OCI-LY7 (cell line): Measurements from ENCODE around the gene IQSEC1. TPM values are rescaled to one million over a fixed set of nuclear protein-coding genes. Genes with fewer than 3 reads are reported as not detected.

Experiments used
- BruUV-seq: library from RNA; stranded (reverse); fragments of 400-500 nt; replicated peaks from 2 replicates; lab custom pipeline; 2021; lab: Mats Ljungman, UMichigan
- CTCF ChIA-PET: fragments of 300-600 bp; sonication (Branson Sonifier 250); formaldehyde crosslinking; loops from one replicate; lab custom pipeline; 2022; ENCODE audit warnings: antibody characterized with exemption; ENCODE audit not compliant: unreplicated experiment; lab: Charles Lee
- POLR2A ChIA-PET: fragments of 300-600 bp; sonication (Branson Sonifier 250); formaldehyde crosslinking; loops from one replicate; lab custom pipeline; 2022; ENCODE audit warnings: antibody characterized with exemption; lab: Charles Lee
- DNase-seq: peaks from one replicate; pipeline ENCODE4 v3.0.0-alpha.2; 2015; ENCODE audit warnings: low spot score
- H2AFZ ChIP-seq: fragments of 200-600 bp; sonication (generic), shearing (Covaris generic); 2 replicates; pipeline ENCODE4 v1.6.1; 2014; ENCODE audit warnings: mild to moderate bottlenecking, antibody characterized with exemption, low read length, moderate library complexity
- H3K27ac ChIP-seq: fragments of 200-600 bp; sonication (generic); 2 replicates; pipeline ENCODE4 v1.5.1; 2014; ENCODE audit warnings: mixed run types, low read depth, mild to moderate bottlenecking, moderate library complexity, low read length, inconsistent platforms; ENCODE audit not compliant: poor library complexity, severe bottlenecking
- H3K36me3 ChIP-seq: fragments of 200-600 bp; sonication (generic); 2 replicates; pipeline ENCODE4 v1.6.1; 2014; ENCODE audit warnings: mild to moderate bottlenecking, antibody characterized with exemption, low read length, moderate library complexity, mixed read lengths; ENCODE audit not compliant: insufficient read depth
- H3K4me1 ChIP-seq: fragments of 200-600 bp; sonication (generic); 2 replicates; pipeline ENCODE4 v1.5.1; 2014; ENCODE audit warnings: mild to moderate bottlenecking, low read length; ENCODE audit not compliant: insufficient read depth, poor library complexity, severe bottlenecking
- H3K4me2 ChIP-seq: fragments of 200-600 bp; sonication (generic); 2 replicates; pipeline ENCODE4 v1.6.1; 2014; ENCODE audit warnings: mild to moderate bottlenecking, low read length
- H3K4me3 ChIP-seq: fragments of 200-600 bp; sonication (generic); 2 replicates; pipeline ENCODE4 v1.5.1; 2014; ENCODE audit warnings: mild to moderate bottlenecking, low read depth, low read length; ENCODE audit not compliant: poor library complexity, severe bottlenecking
- H3K79me2 ChIP-seq: fragments of 200-600 bp; sonication (generic); 2 replicates; pipeline ENCODE4 v1.6.1; 2016; ENCODE audit warnings: low read depth, mild to moderate bottlenecking, low read length, moderate library complexity, mixed read lengths; ENCODE audit not compliant: insufficient read depth
- H3K9me2 ChIP-seq: fragments of 200-600 bp; sonication (generic); 2 replicates; pipeline ENCODE4 v1.6.1; 2016; ENCODE audit warnings: mild to moderate bottlenecking, low read length, mixed read lengths; ENCODE audit not compliant: insufficient read depth
- H3K9me3 ChIP-seq: fragments of 200-600 bp; sonication (generic); 2 replicates; pipeline ENCODE4 v1.6.1; 2014; ENCODE audit warnings: mild to moderate bottlenecking, mixed run types, low read length, mixed read lengths
- H4K20me1 ChIP-seq: fragments of 200-600 bp; sonication (generic); 2 replicates; pipeline ENCODE4 v1.6.1; 2014; ENCODE audit warnings: mild to moderate bottlenecking, antibody characterized with exemption, low read length, moderate library complexity, mixed read lengths; ENCODE audit not compliant: insufficient read depth
- CTCF ChIP-seq: fragments of 200-600 bp; sonication (generic); conservative IDR thresholded peaks from 2 replicates; pipeline ENCODE4 v1.5.1; 2014; ENCODE audit warnings: mild to moderate bottlenecking, antibody characterized with exemption, low read length, moderate library complexity, mixed read lengths
- EZH2phosphoT487 ChIP-seq: fragments of 200-600 bp; sonication (generic); IDR thresholded peaks from 2 replicates; pipeline ENCODE4 v1.6.1; 2018; ENCODE audit warnings: low read depth, borderline replicate concordance, mild to moderate bottlenecking, mixed run types, antibody characterized with exemption, low read length, moderate library complexity, mixed read lengths
- intact Hi-C: fragments of 100-400 bp; cut with micrococcal nuclease; formaldehyde crosslinking; loops from one replicate; pipeline ENCODE4 v1.10.0; 2022; ENCODE audit not compliant: unreplicated experiment
- total RNA-seq, 2 experiments: library from RNA; depleted of rRNA in 1 of 2; stranded (reverse); fragments of >200 nt in 1 of 2; shearing (Covaris generic) in 1 of 2; gene quantifications; 2 replicates each; pipeline ENCODE4 v1.2.3, GENCODE V29; 2014 to 2022

Gene IQSEC1
- total RNA-seq, 2 experiments from 2014 or later = 25.2 to 70.1 TPM

DNA sequence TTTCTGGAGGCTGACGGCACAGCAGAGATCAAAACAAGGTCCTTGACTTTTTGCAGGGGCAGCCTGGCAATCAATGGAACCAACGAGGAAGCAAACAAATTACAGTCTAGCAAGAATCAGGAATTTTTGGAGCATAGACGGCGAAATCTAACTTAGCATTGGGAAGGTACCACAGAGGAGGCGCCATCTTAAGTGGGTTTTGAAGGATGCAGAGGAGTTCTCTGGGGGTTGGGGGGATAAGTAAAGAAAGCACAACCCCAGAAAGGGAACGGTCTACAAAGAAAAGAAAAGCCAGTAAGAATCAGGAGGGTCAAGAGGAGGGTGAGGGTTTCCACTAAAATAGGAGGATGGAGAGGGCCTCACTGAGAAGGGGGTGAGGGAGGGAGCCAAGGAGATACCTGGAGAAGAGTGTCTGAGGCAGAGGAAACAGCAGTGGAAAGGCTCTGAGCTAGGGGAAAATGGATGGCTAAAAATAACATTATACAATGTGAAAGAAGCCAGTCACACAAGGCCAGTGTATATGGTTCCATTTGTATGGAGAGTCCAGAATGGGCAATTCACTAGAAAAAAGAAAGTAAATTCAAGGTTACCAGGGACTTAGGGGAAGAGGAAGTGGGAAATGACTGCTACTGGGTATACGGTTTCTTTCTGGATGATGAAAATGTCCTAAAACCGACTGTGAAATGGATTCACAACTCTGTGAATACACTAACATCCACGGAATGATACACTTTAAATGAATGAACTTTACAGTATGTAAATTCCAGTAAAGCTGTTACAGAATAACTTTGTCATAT, 25.2 kb upstream of the IQSEC1 start:
- Histone ChIP-seq H3K27ac (no peak overlapping the region), H3K4me1 (peaks cover 9% of the 10 kb centered on the region), H3K9me2 (no peaks in the 10 kb centered on the region), H3K79me2 (no peaks in the 10 kb centered on the region), H3K9me3 (no peaks in the 10 kb centered on the region), H3K4me3 (no peak overlapping the region), H4K20me1 (no peaks in the 10 kb centered on the region), H3K36me3 (no peaks in the 10 kb centered on the region), H3K4me2 (no peak overlapping the region), H2AFZ (no peak overlapping the region)
- intact Hi-C loops = loop anchor here (10.0 kb wide), 1 partner anchor 136 kb away; no protein-coding TSS in a partner anchor
- BruUV-seq = no TSS peak
- ChIA-PET POLR2A (interaction anchor here (1.4 kb wide), 1 partner anchor 12 kb away, joined by 8 read pairs; no protein-coding TSS in a partner anchor), CTCF (no interaction called here)
- TF ChIP-seq EZH2phosphoT487 = no peak
- no peak for TF ChIP-seq CTCF
- DNase-seq = no peak

GRCh38 chr3:13096356-13096755, 23.1 kb upstream of the IQSEC1 start:
- H3K36me3 ChIP-seq = no peaks in the 10 kb centered on the region
- H3K79me2 ChIP-seq = no peaks in the 10 kb centered on the region
- no peak overlapping the region for H3K4me2 ChIP-seq
- no peak for DNase-seq
- H3K27ac ChIP-seq = no peak overlapping the region
- BruUV-seq = no TSS peak
- CTCF ChIA-PET = interaction anchor here (0.6 kb wide), 1 partner anchor 12 kb away, joined by 3 read pairs; no protein-coding TSS in a partner anchor
- no peaks in the 10 kb centered on the region for H3K9me3 ChIP-seq
- H3K9me2 ChIP-seq = no peaks in the 10 kb centered on the region
- intact Hi-C loops = loop anchor here (10.0 kb wide), 1 partner anchor 138 kb away; no protein-coding TSS in a partner anchor
- TF ChIP-seq EZH2phosphoT487 (no peak), CTCF (no peak)
- peaks cover 17% of the 10 kb centered on the region for H3K4me1 ChIP-seq
- H4K20me1 ChIP-seq = no peaks in the 10 kb centered on the region
- H2AFZ ChIP-seq = no peak overlapping the region
- H3K4me3 ChIP-seq = no peak overlapping the region
- POLR2A ChIA-PET = no interaction called here
